ENCODE results near the gene IL31.

Gene IL31

GRCh38 chr12:122150127-122150681 lies 23.8 kb downstream of the IL31 start:
- DNase-seq, result no peak

GRCh38 chr12:122148657-122149056 lies 25.4 kb downstream of the IL31 start:
- no peak for DNase-seq

GRCh38 chr12:122147514-122148290 lies 26.3 kb downstream of the IL31 start:
- no peak for DNase-seq

GRCh38 chr12:122145505-122146330 lies 28.3 kb downstream of the IL31 start:
- no peak for DNase-seq

GRCh38 chr12:122144885-122145284 lies 29.1 kb downstream of the IL31 start:
- DNase-seq, result no peak

- no peak for DNase-seq
These were observed 31.2 kb downstream of the IL31 start for GRCh38 chr12:122142857-122143256.

GRCh38 chr12:122141911-122142725 lies 31.9 kb downstream of the IL31 start:
- DNase-seq, result no peak

- DNase-seq, result no peak
These were observed 33.4 kb downstream of the IL31 start for GRCh38 chr12:122140467-122141257.

GRCh38 chr12:122139941-122140340 lies 34.1 kb downstream of the IL31 start:
- DNase-seq, result no peak

GRCh38 chr12:122139266-122139665 lies 34.8 kb downstream of the IL31 start:
- no peak for DNase-seq

GRCh38 chr12:122138616-122139015 lies 35.4 kb downstream of the IL31 start:
- DNase-seq, result no peak

GRCh38 chr12:122138181-122138580 lies 35.8 kb downstream of the IL31 start:
- DNase-seq, result no peak

GRCh38 chr12:122137681-122138080 lies 36.3 kb downstream of the IL31 start:
- no peak for DNase-seq

GRCh38 chr12:122137229-122137628 lies 36.8 kb downstream of the IL31 start:
- peak; percentile 25 for DNase-seq

- DNase-seq, result no peak
These were observed 38.5 kb downstream of the IL31 start for GRCh38 chr12:122135437-122136031.

- no peak for DNase-seq
These were observed 40.6 kb downstream of the IL31 start for GRCh38 chr12:122133192-122133950.

- DNase-seq, result no peak
These were observed 43.9 kb downstream of the IL31 start for GRCh38 chr12:122130150-122130549.

- no peak for DNase-seq
These were observed 44.9 kb downstream of the IL31 start for GRCh38 chr12:122129131-122129530.

- DNase-seq, result no peak
These were observed 45.5 kb downstream of the IL31 start for GRCh38 chr12:122128481-122128880.

GRCh38 chr12:122127839-122128238 lies 46.2 kb downstream of the IL31 start:
- DNase-seq, result no peak

All from hematopoietic multipotent progenitor cell treated with erythropoietin and hydrocortisone succinate and interleukin-3 and kit ligand, for 6 days (in vitro differentiated cells).